ENCODE measurements around the gene DDX10.
"Not testable (repeated sequence)": the region's sequence is repeated elsewhere in the genome, so short reads cannot be mapped to it uniquely, and the experiment has no call there.

The DDX10 gene

DNA sequence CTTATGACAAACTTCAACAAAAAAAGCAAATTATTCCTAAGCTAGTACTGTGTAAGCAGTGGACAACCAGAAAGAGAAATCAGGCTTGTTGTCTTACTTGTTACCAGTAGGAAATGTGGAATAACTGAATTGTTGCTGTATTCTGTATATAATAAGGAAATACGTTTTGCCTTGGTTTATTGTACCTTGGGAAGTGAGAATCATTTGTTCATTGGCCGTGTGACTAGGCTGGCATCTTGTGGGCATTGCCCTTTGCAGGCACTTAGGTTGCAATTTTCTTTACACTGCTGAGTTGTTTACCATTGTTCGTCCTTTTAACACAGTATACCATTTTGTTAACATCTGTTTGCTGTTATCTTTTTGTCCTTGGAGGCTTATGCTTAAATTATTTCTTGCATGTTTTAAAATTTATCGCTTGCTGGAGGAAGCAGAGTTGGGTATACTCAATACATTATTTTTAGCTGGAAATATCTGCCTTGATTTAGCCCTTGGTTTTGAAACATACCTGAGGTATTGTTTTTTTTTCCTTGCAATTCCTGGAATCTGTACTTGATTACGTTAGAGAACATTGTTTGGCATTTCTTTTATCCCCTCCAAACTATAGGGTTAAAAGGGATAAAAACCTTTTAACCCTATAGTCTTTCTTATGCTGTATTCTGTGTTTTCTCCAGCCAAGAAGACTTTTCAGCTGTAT, 109.3 kb downstream of the DDX10 start:
- no peak for DNase-seq (ENCODE audit: low read depth)

- DNase-seq (ENCODE audit: low read depth): no peak
These were observed 110.5 kb downstream of the DDX10 start for GRCh38 chr11:108775324-108775723.

- not testable (repeated sequence) for DNase-seq (ENCODE audit: low read depth)
These were observed 114.3 kb downstream of the DDX10 start for GRCh38 chr11:108779147-108779546.

DNA sequence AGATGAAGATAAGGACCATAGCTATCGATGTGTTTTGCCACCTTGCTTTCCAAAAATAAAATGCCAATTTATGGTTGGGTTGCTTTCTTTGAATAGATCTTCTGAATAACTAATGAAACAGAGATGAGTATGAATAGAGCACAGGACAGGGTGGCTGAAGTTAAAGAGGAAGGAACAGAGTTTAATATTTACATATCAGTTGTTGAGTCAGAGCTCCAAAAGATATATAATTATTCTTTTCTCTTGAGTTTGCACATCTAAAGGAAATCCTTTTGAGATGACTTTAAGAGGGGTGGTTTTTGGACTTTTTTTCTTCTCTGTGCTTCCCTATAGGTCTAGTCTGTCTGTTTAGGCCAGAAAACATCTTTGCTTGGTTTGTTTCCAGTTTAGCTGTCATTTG, 115.2 kb downstream of the DDX10 start:
- no peak for DNase-seq (ENCODE audit: low read depth)

DNA sequence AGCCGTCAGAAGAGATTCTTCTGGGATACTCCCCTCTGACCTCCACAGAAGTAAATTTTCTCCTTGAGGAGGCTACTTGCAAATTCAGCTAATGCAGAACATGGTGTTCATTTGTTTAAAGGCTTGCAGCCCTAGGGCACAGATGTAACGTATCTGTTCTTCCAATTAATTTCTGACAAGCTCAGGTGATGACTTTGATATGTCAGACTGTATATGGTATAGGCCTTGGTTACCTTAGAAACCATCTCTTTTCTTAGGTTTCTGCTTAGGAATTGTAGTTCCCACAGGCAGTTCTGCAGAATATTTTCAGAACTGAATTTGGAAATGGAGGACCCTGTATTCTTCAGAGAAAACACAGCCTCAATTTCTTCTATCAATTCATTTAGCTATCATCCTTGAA, 117.1 kb downstream of the DDX10 start:
- no peak for DNase-seq (ENCODE audit: low read depth)

GRCh38 chr11:108786281-108786990, 121.6 kb downstream of the DDX10 start:
- DNase-seq (ENCODE audit: low read depth): no peak

GRCh38 chr11:108787105-108787504, 122.2 kb downstream of the DDX10 start:
- no peak for DNase-seq (ENCODE audit: low read depth)

DNA sequence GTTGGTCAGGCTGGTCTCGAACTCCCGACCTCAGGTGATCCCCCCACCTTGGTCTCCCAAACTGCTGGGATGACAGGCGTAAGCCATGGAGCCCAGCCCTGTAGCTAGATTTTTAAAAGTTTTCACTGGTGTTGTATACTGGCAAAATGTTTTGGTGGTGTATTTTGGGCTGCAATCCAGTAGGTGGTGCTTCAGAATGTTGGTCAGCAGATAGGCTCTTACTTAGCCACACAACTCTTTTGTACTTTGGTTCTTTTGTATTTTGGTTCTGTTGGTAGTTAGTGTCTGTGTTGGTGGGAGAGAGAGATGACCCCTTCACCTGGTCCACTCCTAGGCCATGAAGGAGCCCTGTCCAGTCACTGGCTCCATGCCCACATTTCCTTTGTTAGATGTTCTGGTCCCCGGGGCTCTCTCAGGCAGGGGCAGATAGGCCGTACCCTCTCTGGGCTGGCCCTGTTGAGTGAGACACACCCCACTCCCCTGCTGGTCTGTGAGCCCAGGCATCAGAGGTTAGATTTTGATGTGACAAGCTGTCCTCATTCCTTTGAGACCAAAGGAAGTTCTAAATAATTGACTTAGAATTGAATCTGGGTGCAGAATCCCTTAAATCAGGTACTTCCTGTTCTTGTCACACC, 123.8 kb downstream of the DDX10 start:
- DNase-seq (ENCODE audit: low read depth): no peak

GRCh38 chr11:108790501-108791299, 125.8 kb downstream of the DDX10 start:
- DNase-seq (ENCODE audit: low read depth): no peak

GRCh38 chr11:108793138-108793537, 128.3 kb downstream of the DDX10 start:
- no peak for DNase-seq (ENCODE audit: low read depth)

DNA sequence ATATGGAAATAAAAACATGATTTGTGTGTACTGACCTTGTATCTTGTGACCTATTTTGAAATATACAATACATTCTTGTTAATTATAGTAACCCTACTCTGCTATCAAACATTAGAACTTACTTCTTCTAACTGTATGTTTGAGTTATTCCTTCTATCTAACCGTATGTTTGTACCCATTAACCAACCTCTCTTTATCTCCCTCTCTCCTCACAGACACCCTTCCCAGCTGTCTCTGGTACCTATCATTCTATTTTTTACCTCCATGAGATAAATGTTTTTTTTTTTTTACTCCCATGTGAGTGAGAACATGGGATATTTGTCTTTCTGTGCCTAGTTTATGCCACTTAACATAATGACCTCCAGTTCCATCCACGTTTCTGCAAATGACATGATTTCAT, 128.7 kb downstream of the DDX10 start:
- no peak for DNase-seq (ENCODE audit: low read depth)

- DNase-seq (ENCODE audit: low read depth): no peak
These were observed 131.7 kb downstream of the DDX10 start for GRCh38 chr11:108796551-108796950.

- no peak for DNase-seq (ENCODE audit: low read depth)
These were observed 132.8 kb downstream of the DDX10 start for GRCh38 chr11:108797578-108798100.

DNA sequence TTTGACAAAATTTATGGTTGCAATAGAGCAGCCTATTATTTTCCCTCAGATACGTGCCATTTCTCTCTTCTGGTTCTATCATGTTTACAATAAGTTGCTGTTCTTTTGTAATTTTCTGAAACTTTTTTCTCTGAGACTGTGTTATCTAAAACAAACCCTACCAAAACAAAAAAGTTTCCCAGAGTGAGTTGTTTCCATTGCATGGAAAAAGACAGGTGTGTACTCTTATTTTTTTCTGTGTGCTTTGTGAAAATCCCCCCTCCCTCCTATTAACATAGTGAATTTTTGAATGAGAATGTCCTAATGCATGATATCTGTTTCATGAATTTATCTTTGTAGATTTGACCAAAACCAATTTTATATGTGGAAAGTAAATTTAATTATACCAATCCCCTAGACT, 137.6 kb downstream of the DDX10 start:
- DNase-seq (ENCODE audit: low read depth): no peak

GRCh38 chr11:108803776-108804175, 138.9 kb downstream of the DDX10 start:
- DNase-seq (ENCODE audit: low read depth): no peak

- no peak for DNase-seq (ENCODE audit: low read depth)
These were observed 139.6 kb downstream of the DDX10 start for GRCh38 chr11:108804511-108804910.

GRCh38 chr11:108805030-108805429, 140.2 kb downstream of the DDX10 start:
- DNase-seq (ENCODE audit: low read depth): no peak

GRCh38 chr11:108807262-108807661, 142.4 kb downstream of the DDX10 start:
- DNase-seq (ENCODE audit: low read depth): no peak

DNA sequence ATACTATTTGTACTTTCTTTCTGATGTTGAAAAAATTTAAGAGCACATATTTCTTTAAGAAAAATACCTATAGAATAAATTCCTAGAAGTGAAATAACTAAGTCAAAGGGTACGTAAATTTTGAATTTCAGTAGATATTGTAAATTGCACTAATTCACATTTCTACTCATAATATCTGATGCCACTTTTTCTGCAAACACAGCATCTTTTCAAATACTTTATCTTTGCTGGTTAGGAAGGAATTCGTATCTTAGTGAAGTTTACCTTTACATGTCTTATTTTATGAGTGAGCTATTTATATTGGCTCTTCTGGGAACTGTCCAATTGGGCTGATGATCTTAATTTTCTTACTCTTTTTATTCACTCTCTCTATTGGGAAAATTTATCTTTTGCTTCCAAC, 148.2 kb downstream of the DDX10 start:
- no peak for DNase-seq (ENCODE audit: low read depth)

DNA sequence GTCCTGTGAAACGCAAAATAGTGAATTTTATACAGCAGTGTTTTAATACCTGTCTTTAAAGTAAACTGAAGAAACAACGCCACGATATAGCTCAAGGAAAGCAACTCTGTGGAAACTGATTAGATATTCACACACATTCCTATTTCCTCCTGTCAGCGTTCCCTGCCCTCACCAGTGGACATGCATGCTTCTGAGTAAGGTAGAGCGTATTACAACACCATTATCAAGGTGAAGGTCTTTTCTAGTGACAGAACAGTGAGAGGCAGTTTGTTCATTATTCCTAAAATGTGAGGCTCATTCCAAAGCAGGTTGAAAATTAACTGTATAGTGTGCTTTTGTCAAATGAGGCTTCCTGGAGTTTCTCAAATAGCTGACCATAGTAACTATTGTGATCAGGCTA, 153.1 kb downstream of the DDX10 start:
- DNase-seq (ENCODE audit: low read depth): no peak

DNA sequence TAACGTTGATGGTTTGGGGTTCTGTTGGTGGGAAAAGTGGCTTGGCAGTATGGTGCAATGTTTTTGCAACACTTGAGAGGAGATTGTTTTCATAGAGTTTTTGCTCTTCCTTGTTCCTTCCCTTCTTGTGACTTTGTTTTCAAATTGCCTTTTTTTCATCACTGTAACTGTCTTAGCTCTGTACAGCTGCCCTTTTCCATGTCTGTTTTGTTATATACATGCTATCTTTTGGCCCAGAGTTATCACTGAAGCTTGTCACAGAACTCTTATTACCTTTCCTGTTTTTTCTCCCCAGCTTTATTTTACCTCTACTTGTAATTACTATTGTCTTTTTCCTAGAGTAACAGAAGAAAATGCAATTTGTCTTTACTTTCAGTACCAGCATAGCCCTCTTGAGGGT, 154.1 kb downstream of the DDX10 start:
- no peak for DNase-seq (ENCODE audit: low read depth)

DNA sequence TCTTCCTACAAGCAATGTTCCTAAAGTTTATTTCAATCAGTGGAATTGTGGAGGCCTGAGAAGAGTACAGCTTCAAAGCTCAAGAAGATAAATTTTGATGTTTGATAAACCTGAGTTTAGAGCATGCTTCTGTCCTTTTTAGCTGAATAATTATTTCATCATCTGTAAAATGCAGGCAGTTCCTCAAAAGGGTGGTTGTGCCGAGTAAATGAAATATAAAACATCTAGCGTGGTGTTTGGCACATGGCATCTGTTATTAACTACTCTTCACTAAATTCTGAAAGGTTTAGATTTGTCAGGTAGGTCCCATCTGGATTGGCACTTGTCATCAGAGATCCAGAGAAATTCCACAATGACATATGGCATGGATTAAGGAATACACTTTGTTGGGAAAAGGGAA, 155.1 kb downstream of the DDX10 start:
- no peak for DNase-seq (ENCODE audit: low read depth)

All from stimulated activated CD8-positive, alpha-beta memory T cell treated with anti-CD3 and anti-CD28 coated beads, Interleukin-15, amount 100 ng/mL, for 24 hours (primary cell).